Keratinocyte (primary cell): ENCODE data around the gene RAB3B.

Source experiments
- CTCF ChIP-seq, 3 experiments: IDR thresholded peaks in 1 of 3; conservative IDR thresholded peaks in 1 of 3; optimal IDR thresholded peaks in 1 of 3; 2 replicates in 2 of 3; 3 replicates in 1 of 3; pipeline versions ENCODE3 to v1.5.1; 2011; ENCODE audit warnings: low read length in 3 of 3, mild to moderate bottlenecking in 3 of 3, moderate library complexity in 2 of 3, control low read depth in 1 of 3, inconsistent platforms in 1 of 3; ENCODE audit not compliant: insufficient read depth in 2 of 3; ENCODE audit errors: extremely low read depth in 1 of 3
- EZH2 ChIP-seq: IDR thresholded peaks from one replicate; pipeline ENCODE4 v1.6.1; 2012; ENCODE audit warnings: inconsistent platforms, mild to moderate bottlenecking, low read length, moderate library complexity

GRCh38 chr1:51875291-51875772, 115.2 kb downstream of the RAB3B start:
- TF ChIP-seq EZH2 (no peak), CTCF (optimal IDR thresholded peaks at IDR 0.05 in 1 of 3, IDR thresholded peaks at IDR 0.05 in 1 of 3, conservative IDR thresholded peaks at IDR 0.05 in 1 of 3; ENCODE audit: extremely low read depth in 1 of 3, insufficient read depth in 2 of 3, low read length in 3 of 3) (no peak)
